Measurements from ENCODE around the gene SYT1. TPM values are rescaled to one million over a fixed set of nuclear protein-coding genes. Genes with fewer than 3 reads are reported as not detected.
"Not testable (repeated sequence)": the region's sequence is repeated elsewhere in the genome, so short reads cannot be mapped to it uniquely, and the experiment has no call there.

The SYT1 gene
- total RNA-seq, 1 donor = 0.81 TPM

DNA sequence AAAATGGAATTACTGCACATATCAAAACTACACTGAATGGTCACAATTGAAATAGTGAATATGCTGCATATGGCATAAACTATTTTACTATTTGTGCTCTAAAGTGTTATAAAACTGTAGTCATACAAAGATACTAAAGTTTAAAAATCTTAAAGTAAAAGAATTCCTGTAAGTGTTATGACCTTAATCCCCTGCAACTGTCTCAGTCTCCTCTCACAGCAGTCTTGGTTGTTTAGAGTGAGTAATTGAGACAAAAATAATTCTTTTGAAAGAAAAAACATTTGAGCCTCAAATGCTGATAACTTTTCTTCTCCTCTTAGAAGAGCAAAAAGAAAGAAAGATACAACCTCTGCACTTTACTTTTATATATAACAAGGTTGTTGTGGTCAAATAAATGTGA lies 99.9 kb downstream of the SYT1 start:
- DNase-seq (ENCODE audit: low read depth in 2 of 3, low spot score in 2 of 3) = no peak

DNA sequence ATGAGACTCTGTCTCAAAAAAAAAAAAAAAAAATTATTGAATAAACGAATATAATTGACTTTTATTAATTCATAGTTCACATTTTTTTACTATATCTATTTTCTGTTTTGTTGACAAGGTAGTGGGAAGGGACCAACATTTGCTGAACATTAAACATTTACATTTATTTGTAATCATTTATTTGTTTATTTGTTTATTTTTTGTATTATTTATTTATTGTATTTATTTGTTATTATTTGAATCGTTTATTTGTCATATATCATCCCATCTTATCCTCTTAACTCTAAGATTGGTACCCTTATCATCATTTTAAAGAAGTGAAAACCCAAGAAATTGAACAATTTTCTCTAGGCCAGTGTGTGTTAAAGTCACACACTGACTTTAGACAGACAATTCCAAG lies 101.5 kb downstream of the SYT1 start:
- no peak for DNase-seq (ENCODE audit: low read depth in 2 of 3, low spot score in 2 of 3)

GRCh38 chr12:78966926-78967325 lies 102.4 kb downstream of the SYT1 start:
- DNase-seq (ENCODE audit: low read depth in 2 of 3, low spot score in 2 of 3) = no peak

- DNase-seq (ENCODE audit: low read depth in 2 of 3, low spot score in 2 of 3) = no peak
Observed at GRCh38 chr12:78968226-78968625, 103.7 kb downstream of the SYT1 start.

- no peak for DNase-seq (ENCODE audit: low read depth in 2 of 3, low spot score in 2 of 3)
Observed at GRCh38 chr12:78970041-78970440, 105.5 kb downstream of the SYT1 start.

- DNase-seq (ENCODE audit: low read depth in 2 of 3, low spot score in 2 of 3) = peak in 2 of 3 donors; percentile 54 to 75
Observed at GRCh38 chr12:78977304-78977867, 112.8 kb downstream of the SYT1 start.

DNA sequence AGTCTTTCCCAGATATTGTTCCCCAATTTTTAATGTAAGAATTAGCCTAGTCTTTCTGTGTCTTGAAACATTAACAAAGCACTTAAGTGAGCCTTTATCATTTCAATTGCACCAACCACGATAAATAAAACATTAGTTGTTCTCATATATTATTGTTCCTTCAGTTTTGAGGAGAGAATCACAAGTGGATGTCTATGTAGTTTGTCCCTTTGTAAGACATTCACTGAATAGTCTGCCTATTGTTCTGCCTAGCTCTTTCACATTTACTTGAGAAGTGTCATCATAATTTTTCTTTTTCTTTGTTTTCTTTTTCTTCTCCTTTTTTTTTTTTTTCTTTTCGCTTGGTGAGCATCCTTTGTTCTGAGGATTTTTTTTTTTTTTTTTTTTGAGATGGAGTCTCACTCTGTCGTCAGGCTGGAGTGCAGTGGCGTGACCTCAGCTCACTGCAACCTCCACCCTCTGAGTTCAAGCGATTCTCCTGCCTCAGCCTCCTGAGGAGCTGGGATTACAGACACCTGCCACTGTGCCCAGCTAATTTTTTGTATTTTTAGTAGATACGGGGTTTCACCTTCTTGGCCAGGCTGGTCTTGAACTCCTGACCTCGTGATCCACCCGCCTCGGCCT lies 129.7 kb downstream of the SYT1 start:
- no peak for DNase-seq (ENCODE audit: low read depth in 2 of 3, low spot score in 2 of 3)

GRCh38 chr12:79000501-79000900 lies 135.9 kb downstream of the SYT1 start:
- no peak for DNase-seq (ENCODE audit: low read depth in 2 of 3, low spot score in 2 of 3)

GRCh38 chr12:79001404-79001803 lies 136.8 kb downstream of the SYT1 start:
- DNase-seq (ENCODE audit: low read depth in 2 of 3, low spot score in 2 of 3) = no peak

DNA sequence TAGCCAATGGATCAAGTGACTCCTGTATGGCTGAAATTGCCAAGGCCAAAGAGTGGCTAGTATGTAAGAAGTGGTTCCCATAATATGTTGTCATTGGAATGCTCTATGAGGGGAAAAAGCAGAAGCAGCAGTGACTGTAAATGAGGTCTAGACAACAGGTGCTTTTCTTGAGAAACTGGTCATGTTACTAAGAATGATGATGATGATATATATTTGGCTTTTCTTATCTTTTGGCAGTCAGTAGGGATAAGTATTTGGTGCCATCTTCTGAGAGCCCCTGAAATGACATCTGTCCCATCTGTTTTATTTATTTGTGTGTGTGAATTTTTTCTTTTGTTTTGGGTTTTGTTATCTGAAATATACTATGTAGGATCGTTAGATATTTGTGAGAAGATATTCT lies 141.7 kb downstream of the SYT1 start:
- peak in 2 of 3 donors; percentile 14 to 43 for DNase-seq (ENCODE audit: low read depth in 2 of 3, low spot score in 2 of 3)

- DNase-seq (ENCODE audit: low read depth in 2 of 3, low spot score in 2 of 3) = no peak
Observed at GRCh38 chr12:79008591-79008990, 144.0 kb downstream of the SYT1 start.

DNA sequence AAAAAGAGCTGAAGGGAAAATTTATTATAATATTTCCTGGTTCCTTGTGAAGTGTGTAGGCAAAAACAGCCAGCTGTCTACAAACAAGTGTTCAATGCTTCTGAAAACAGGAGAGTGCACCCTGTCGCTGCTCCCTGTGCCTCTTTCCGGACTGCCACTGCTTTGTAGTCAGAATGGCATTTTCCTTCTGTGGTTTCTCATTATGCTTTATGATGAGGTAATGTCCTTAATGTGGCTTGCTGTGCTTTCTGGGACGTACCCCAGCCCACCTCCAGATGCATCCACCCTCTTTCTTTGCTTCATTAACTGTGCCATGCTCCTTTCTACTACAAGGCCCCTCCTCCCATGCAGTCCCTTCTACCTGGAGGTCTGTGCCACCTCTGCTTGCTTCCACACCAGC lies 148.1 kb downstream of the SYT1 start:
- no peak for DNase-seq (ENCODE audit: low read depth in 2 of 3, low spot score in 2 of 3)

GRCh38 chr12:79016181-79016580 lies 151.6 kb downstream of the SYT1 start:
- no peak for DNase-seq (ENCODE audit: low read depth in 2 of 3, low spot score in 2 of 3)

DNA sequence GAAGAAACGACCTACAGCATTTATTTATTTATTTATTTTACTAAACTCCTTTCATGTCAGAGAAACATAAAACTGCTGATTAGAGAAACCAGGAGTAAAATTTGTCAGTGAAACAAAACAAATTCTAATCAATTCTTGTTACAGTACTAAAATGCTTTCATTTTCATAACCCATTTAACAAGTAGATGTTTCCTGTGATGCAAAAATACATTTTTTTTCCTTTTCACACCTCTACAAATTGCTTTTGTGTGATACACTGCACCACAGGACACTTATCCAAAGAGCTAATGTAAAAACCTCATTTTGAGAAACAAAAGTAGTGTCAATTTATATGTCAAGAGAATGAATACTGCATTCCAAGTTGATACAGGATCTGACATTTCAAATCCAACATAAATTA lies 155.1 kb downstream of the SYT1 start:
- no peak for DNase-seq (ENCODE audit: low read depth in 2 of 3, low spot score in 2 of 3)

DNA sequence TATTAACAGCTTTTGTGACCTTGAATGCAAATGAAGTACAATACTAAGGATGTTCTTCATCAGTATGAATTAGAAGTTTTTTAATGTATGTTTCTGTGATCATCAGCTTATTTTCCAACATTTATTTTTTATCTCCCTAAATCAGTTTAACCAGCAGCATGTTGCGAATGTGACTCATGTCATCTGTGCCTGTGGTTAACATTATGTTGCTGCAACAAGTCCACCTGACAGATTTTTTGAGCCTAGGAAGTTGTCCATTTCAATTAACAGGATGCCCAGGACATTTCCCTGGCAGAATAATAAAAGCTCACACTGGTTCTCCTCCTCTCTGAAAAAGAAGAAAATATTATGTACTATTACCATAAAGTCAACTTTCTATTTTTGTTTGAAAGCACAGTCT lies 155.5 kb downstream of the SYT1 start:
- DNase-seq (ENCODE audit: low read depth in 2 of 3, low spot score in 2 of 3) = peak in 2 of 3 donors; percentile 26 to 45

GRCh38 chr12:79021021-79021420 lies 156.4 kb downstream of the SYT1 start:
- DNase-seq (ENCODE audit: low read depth in 2 of 3, low spot score in 2 of 3) = no peak

- no peak for DNase-seq (ENCODE audit: low read depth in 2 of 3, low spot score in 2 of 3)
Observed at GRCh38 chr12:79023261-79023660, 158.7 kb downstream of the SYT1 start.

GRCh38 chr12:79023784-79024183 lies 159.2 kb downstream of the SYT1 start:
- no peak for DNase-seq (ENCODE audit: low read depth in 2 of 3, low spot score in 2 of 3)

DNA sequence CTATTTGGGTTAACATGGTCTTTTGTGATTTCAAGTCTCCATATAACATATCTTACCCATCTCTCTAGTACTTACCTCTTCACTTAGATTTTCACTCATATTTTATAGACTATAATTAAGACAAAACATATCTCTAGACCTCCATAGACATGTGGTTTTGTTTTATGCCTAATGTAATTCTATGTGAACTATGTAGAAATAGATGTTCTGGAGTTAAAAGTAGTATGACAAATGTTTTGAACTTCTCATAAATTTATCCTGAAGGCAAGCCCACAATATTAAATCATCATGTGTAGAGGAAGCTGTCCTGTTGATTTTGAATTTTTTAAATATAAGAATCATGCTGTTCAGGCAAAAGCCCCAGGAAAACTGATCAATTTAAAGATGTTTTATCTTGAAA lies 169.2 kb downstream of the SYT1 start:
- no peak for DNase-seq (ENCODE audit: low read depth in 2 of 3, low spot score in 2 of 3)

DNA sequence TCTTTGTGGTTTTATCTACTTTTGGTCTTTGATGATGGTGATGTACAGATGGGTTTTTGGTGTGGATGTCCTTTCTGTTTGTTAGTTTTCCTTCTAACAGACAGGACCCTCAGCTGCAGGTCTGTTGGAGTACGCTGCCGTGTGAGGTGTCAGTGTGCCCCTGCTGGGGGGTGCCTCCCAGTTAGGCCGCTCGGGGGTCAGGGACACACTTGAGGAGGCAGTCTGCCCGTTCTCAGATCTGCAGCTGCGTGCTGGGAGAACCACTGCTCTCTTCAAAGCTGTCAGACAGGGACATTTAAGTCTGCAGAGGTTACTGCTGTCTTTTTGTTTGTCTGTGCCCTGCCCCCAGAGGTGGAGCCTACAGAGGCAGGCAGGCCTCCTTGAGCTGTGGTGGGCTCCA lies 180.2 kb downstream of the SYT1 start:
- not testable (repeated sequence) for DNase-seq (ENCODE audit: low read depth in 2 of 3, low spot score in 2 of 3)

- not testable (repeated sequence) for DNase-seq (ENCODE audit: low read depth in 2 of 3, low spot score in 2 of 3)
Observed at GRCh38 chr12:79045149-79045703, 180.7 kb downstream of the SYT1 start.

- no peak for DNase-seq (ENCODE audit: low read depth in 2 of 3, low spot score in 2 of 3)
Observed at GRCh38 chr12:79046021-79046420, 181.4 kb downstream of the SYT1 start.

- no peak for DNase-seq (ENCODE audit: low read depth in 2 of 3, low spot score in 2 of 3)
Observed at GRCh38 chr12:79048962-79049361, 184.4 kb downstream of the SYT1 start.
